ENCODE results near the gene SPOCD1. TPM values are rescaled to one million over a fixed set of nuclear protein-coding genes. Genes with fewer than 3 reads are reported as not detected.

Gene SPOCD1
- total RNA-seq, 1 donor from 2014 or later = 28.0 TPM

DNA sequence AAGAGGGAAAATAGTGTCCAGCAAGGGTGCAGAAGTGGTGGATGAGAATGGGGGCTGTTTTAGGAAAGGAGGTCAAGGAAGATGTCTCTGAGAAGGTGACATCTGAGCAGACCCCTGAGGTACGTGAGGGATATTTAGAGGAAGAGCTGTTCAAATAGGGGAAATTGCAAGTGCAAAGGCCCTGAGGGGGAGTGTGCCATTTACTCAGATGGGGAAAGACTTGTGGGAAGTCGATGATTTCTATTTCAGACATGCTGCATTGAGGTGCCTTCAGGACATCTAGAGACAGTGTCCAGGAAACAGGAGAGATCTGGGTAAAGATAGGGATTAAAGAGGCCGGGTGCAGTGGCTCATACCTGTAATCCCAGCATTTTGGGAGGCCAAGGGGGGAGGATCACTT, 41.3 kb downstream of the SPOCD1 start:
- Histone ChIP-seq H3K36me3 (ENCODE audit: insufficient read depth, low read length) (no peaks in the 10 kb centered on the region), H4K20me1 (ENCODE audit: insufficient read depth, low read length) (no peaks in the 10 kb centered on the region), H3K27me3 (ENCODE audit: insufficient read depth, low read length) (peaks cover 37% of the 10 kb centered on the region), H3K27ac (ENCODE audit: low read depth, low read length) (no peak overlapping the region), H3K79me2 (ENCODE audit: insufficient read depth, low read length) (no peaks in the 10 kb centered on the region), H2AFZ (ENCODE audit: low read depth, low read length) (no peak overlapping the region), H3K4me3 (ENCODE audit: insufficient read depth, low read depth, low read length) (no peak overlapping the region), H3K4me2 (ENCODE audit: low read length) (no peak overlapping the region), H3K9ac (ENCODE audit: low read length) (no peak overlapping the region), H3K4me1 (ENCODE audit: insufficient read depth, low read length) (peaks cover 11% of the 10 kb centered on the region), H3K9me3 (ENCODE audit: insufficient read depth, low read depth, low read length) (no peaks in the 10 kb centered on the region)
- DNase-seq (ENCODE audit: low read depth) (no peak), FAIRE-seq (no peak)
- H3K9me3 Mint-ChIP-seq (ENCODE audit: unreplicated experiment) = peaks cover 5% of the 10 kb centered on the region
- no peak overlapping the region for H3K27ac Mint-ChIP-seq (ENCODE audit: unreplicated experiment)
- peaks cover 75% of the 10 kb centered on the region for H3K27me3 Mint-ChIP-seq (ENCODE audit: low read depth, unreplicated experiment)
- no peak overlapping the region for H3K4me3 Mint-ChIP-seq (ENCODE audit: unreplicated experiment)
- no peak for TF ChIP-seq EZH2 (IDR thresholded peaks at IDR 0.05; ENCODE audit: insufficient read depth, low read length)
- TF ChIP-seq, protein P1, sequence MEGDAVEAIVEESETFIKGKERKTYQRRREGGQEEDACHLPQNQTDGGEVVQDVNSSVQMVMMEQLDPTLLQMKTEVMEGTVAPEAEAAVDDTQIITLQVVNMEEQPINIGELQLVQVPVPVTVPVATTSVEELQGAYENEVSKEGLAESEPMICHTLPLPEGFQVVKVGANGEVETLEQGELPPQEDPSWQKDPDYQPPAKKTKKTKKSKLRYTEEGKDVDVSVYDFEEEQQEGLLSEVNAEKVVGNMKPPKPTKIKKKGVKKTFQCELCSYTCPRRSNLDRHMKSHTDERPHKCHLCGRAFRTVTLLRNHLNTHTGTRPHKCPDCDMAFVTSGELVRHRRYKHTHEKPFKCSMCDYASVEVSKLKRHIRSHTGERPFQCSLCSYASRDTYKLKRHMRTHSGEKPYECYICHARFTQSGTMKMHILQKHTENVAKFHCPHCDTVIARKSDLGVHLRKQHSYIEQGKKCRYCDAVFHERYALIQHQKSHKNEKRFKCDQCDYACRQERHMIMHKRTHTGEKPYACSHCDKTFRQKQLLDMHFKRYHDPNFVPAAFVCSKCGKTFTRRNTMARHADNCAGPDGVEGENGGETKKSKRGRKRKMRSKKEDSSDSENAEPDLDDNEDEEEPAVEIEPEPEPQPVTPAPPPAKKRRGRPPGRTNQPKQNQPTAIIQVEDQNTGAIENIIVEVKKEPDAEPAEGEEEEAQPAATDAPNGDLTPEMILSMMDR (IDR thresholded peaks at IDR 0.05; ENCODE audit: insufficient read depth, low read depth, low read length) = no peak
- peaks cover 5% of the 10 kb centered on the region for H3K4me1 Mint-ChIP-seq (ENCODE audit: low read depth, unreplicated experiment)
- peaks cover 5% of the 10 kb centered on the region for H3K36me3 Mint-ChIP-seq (ENCODE audit: low read depth, unreplicated experiment)

DNA sequence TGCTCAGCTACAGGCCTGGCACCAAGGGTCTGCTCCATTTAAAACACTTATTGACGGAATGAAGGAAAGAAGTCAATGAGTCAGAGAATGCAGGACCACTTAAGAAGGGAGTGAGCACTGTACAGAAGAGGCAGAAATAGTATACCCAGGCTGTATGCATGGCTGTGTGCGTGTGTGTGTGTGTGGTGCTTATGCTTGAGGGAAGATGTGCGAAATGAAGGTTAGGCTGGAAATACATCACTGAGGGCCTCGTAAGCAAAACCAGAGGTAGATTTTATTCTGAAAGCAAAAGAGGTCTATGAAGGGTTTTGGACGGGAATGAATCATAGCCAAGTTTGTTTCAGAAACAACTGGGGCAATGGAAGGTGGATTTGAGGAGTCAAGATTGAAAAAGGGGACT, 42.0 kb downstream of the SPOCD1 start:
- Histone ChIP-seq H2AFZ (ENCODE audit: low read depth, low read length) (no peak overlapping the region), H3K9me3 (ENCODE audit: insufficient read depth, low read depth, low read length) (no peaks in the 10 kb centered on the region), H3K27me3 (ENCODE audit: insufficient read depth, low read length) (peaks cover 37% of the 10 kb centered on the region), H3K27ac (ENCODE audit: low read depth, low read length) (no peak overlapping the region), H3K4me1 (ENCODE audit: insufficient read depth, low read length) (peaks cover 11% of the 10 kb centered on the region), H3K4me2 (ENCODE audit: low read length) (no peak overlapping the region), H3K4me3 (ENCODE audit: insufficient read depth, low read depth, low read length) (no peak overlapping the region), H3K36me3 (ENCODE audit: insufficient read depth, low read length) (no peaks in the 10 kb centered on the region), H3K9ac (ENCODE audit: low read length) (no peak overlapping the region), H4K20me1 (ENCODE audit: insufficient read depth, low read length) (no peaks in the 10 kb centered on the region), H3K79me2 (ENCODE audit: insufficient read depth, low read length) (no peaks in the 10 kb centered on the region)
- no peak overlapping the region for H3K27ac Mint-ChIP-seq (ENCODE audit: unreplicated experiment)
- no peak overlapping the region for H3K4me3 Mint-ChIP-seq (ENCODE audit: unreplicated experiment)
- DNase-seq (ENCODE audit: low read depth) (no peak), FAIRE-seq (no peak)
- TF ChIP-seq EZH2 (IDR thresholded peaks at IDR 0.05; ENCODE audit: insufficient read depth, low read length) = no peak
- TF ChIP-seq, protein P1 (IDR thresholded peaks at IDR 0.05; ENCODE audit: insufficient read depth, low read depth, low read length) = no peak
- peaks cover 5% of the 10 kb centered on the region for H3K4me1 Mint-ChIP-seq (ENCODE audit: low read depth, unreplicated experiment)
- H3K9me3 Mint-ChIP-seq (ENCODE audit: unreplicated experiment) = peaks cover 5% of the 10 kb centered on the region
- H3K27me3 Mint-ChIP-seq (ENCODE audit: low read depth, unreplicated experiment) = peaks cover 82% of the 10 kb centered on the region
- peaks cover 5% of the 10 kb centered on the region for H3K36me3 Mint-ChIP-seq (ENCODE audit: low read depth, unreplicated experiment)

DNA sequence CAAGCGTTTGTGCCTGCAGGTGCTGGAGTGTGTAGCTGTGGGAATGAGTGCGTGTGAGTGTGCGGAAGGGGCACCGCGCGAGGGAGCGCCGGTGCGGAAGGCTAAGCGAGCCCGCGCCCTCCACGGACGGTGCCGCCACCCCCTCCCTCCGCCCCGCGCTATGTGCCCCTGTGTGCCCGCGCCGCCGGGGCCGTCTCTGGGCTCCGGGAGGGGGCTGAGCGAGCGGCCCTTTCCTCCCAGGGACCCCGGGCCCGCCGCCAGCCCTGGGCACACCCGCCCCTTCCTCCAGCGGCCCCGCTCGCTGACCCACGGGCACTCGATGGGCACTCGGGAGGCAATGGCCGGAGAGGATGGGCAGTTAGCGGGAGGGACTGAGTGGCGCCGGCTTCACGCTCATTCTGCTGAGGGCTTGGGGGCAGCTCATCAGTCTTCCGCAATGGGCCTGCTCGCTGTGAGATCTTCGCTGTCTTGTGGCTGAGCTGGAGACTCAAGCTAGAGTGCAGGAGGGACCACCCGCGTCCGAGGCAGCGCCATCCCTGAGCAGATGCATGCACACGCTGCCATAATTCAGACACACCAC, 43.1 kb downstream of the SPOCD1 start:
- H3K4me2 ChIP-seq (ENCODE audit: low read length) = peak overlapping the region; percentile 80
- no peaks in the 10 kb centered on the region for H4K20me1 ChIP-seq (ENCODE audit: insufficient read depth, low read length)
- H3K36me3 ChIP-seq (ENCODE audit: insufficient read depth, low read length) = no peaks in the 10 kb centered on the region
- no peaks in the 10 kb centered on the region for H3K79me2 ChIP-seq (ENCODE audit: insufficient read depth, low read length)
- H3K9ac ChIP-seq (ENCODE audit: low read length) = peak overlapping the region; percentile 33
- no peak overlapping the region for H3K27ac Mint-ChIP-seq (ENCODE audit: unreplicated experiment)
- peaks cover 37% of the 10 kb centered on the region for H3K27me3 ChIP-seq (ENCODE audit: insufficient read depth, low read length)
- H3K36me3 Mint-ChIP-seq (ENCODE audit: low read depth, unreplicated experiment) = peaks cover 5% of the 10 kb centered on the region
- H3K9me3 Mint-ChIP-seq (ENCODE audit: unreplicated experiment) = peaks cover 5% of the 10 kb centered on the region
- DNase-seq (ENCODE audit: low read depth) (no peak), FAIRE-seq (no peak)
- H3K9me3 ChIP-seq (ENCODE audit: insufficient read depth, low read depth, low read length) = no peaks in the 10 kb centered on the region
- H3K27ac ChIP-seq (ENCODE audit: low read depth, low read length) = no peak overlapping the region
- H2AFZ ChIP-seq (ENCODE audit: low read depth, low read length) = peak overlapping the region; percentile 68
- peaks cover 89% of the 10 kb centered on the region for H3K27me3 Mint-ChIP-seq (ENCODE audit: low read depth, unreplicated experiment)
- H3K4me3 Mint-ChIP-seq (ENCODE audit: unreplicated experiment) = peak overlapping the region; percentile 5
- H3K4me1 Mint-ChIP-seq (ENCODE audit: low read depth, unreplicated experiment) = peaks cover 7% of the 10 kb centered on the region
- H3K4me3 ChIP-seq (ENCODE audit: insufficient read depth, low read depth, low read length) = peak overlapping the region; percentile 35
- peak; percentile 94 for TF ChIP-seq EZH2 (IDR thresholded peaks at IDR 0.05; ENCODE audit: insufficient read depth, low read length)
- TF ChIP-seq, protein P1 (IDR thresholded peaks at IDR 0.05; ENCODE audit: insufficient read depth, low read depth, low read length) = no peak
- peaks cover 11% of the 10 kb centered on the region for H3K4me1 ChIP-seq (ENCODE audit: insufficient read depth, low read length)
